ENCODE data around the gene APBA2.

GRCh38 chr15:29081781-29082180 is 196.0 kb downstream of the APBA2 start:
- TF ChIP-seq, protein P1, sequence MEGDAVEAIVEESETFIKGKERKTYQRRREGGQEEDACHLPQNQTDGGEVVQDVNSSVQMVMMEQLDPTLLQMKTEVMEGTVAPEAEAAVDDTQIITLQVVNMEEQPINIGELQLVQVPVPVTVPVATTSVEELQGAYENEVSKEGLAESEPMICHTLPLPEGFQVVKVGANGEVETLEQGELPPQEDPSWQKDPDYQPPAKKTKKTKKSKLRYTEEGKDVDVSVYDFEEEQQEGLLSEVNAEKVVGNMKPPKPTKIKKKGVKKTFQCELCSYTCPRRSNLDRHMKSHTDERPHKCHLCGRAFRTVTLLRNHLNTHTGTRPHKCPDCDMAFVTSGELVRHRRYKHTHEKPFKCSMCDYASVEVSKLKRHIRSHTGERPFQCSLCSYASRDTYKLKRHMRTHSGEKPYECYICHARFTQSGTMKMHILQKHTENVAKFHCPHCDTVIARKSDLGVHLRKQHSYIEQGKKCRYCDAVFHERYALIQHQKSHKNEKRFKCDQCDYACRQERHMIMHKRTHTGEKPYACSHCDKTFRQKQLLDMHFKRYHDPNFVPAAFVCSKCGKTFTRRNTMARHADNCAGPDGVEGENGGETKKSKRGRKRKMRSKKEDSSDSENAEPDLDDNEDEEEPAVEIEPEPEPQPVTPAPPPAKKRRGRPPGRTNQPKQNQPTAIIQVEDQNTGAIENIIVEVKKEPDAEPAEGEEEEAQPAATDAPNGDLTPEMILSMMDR (conservative IDR thresholded peaks at IDR 0.05) = no peak
- no peak for TF ChIP-seq ZFX (IDR thresholded peaks at IDR 0.05)

All from C4-2B (cell line).